Measurements from ENCODE around the gene ACOXL.

The ACOXL gene

GRCh38 chr2:110980339-110981062 is 248.1 kb downstream of the ACOXL start:
- H3F3A ChIP-seq (ENCODE audit: insufficient read depth, low read length): no peaks in the 10 kb centered on the region
- no peaks in the 10 kb centered on the region for H3K9me2 ChIP-seq (ENCODE audit: low read depth, low read length)
- no peak overlapping the region for H3K9ac ChIP-seq (ENCODE audit: low read length)
- no peak overlapping the region for H2AFZ ChIP-seq (ENCODE audit: low read length)
- H3K36me3 ChIP-seq (ENCODE audit: insufficient read depth, low read length): no peaks in the 10 kb centered on the region
- H3K27ac ChIP-seq (ENCODE audit: low read depth, low read length, poor library complexity, severe bottlenecking): no peak overlapping the region
- no peak overlapping the region for H3K4me2 ChIP-seq (ENCODE audit: low read length)
- no peaks in the 10 kb centered on the region for H3K4me1 ChIP-seq (ENCODE audit: insufficient read depth, low read length, severe bottlenecking)
- no peaks in the 10 kb centered on the region for H3K79me2 ChIP-seq (ENCODE audit: insufficient read depth, low read length)
- no peak for TF ChIP-seq EZH2 (IDR thresholded peaks at IDR 0.05; ENCODE audit: borderline replicate concordance, low read length)
- TF ChIP-seq, protein P1, sequence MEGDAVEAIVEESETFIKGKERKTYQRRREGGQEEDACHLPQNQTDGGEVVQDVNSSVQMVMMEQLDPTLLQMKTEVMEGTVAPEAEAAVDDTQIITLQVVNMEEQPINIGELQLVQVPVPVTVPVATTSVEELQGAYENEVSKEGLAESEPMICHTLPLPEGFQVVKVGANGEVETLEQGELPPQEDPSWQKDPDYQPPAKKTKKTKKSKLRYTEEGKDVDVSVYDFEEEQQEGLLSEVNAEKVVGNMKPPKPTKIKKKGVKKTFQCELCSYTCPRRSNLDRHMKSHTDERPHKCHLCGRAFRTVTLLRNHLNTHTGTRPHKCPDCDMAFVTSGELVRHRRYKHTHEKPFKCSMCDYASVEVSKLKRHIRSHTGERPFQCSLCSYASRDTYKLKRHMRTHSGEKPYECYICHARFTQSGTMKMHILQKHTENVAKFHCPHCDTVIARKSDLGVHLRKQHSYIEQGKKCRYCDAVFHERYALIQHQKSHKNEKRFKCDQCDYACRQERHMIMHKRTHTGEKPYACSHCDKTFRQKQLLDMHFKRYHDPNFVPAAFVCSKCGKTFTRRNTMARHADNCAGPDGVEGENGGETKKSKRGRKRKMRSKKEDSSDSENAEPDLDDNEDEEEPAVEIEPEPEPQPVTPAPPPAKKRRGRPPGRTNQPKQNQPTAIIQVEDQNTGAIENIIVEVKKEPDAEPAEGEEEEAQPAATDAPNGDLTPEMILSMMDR (IDR thresholded peaks at IDR 0.05; ENCODE audit: low read length): no peak
- H3K27me3 ChIP-seq (ENCODE audit: insufficient read depth, low read length): 0 out of 2 replicates have a peak, but pooled peaks cover 4% of the 10 kb centered on the region
- no peaks in the 10 kb centered on the region for H3K9me3 ChIP-seq (ENCODE audit: low read length)
- H4K20me1 ChIP-seq (ENCODE audit: insufficient read depth, low read length): no peaks in the 10 kb centered on the region
- no peak overlapping the region for H3K4me3 ChIP-seq (ENCODE audit: low read depth, low read length, poor library complexity, severe bottlenecking)

GRCh38 chr2:110983133-110983532 is 250.8 kb downstream of the ACOXL start:
- no peaks in the 10 kb centered on the region for H3K27me3 ChIP-seq (ENCODE audit: insufficient read depth, low read length)
- no peak overlapping the region for H2AFZ ChIP-seq (ENCODE audit: low read length)
- no peaks in the 10 kb centered on the region for H3K36me3 ChIP-seq (ENCODE audit: insufficient read depth, low read length)
- H3K4me3 ChIP-seq (ENCODE audit: low read depth, low read length, poor library complexity, severe bottlenecking): no peak overlapping the region
- H4K20me1 ChIP-seq (ENCODE audit: insufficient read depth, low read length): no peaks in the 10 kb centered on the region
- no peaks in the 10 kb centered on the region for H3F3A ChIP-seq (ENCODE audit: insufficient read depth, low read length)
- H3K4me1 ChIP-seq (ENCODE audit: insufficient read depth, low read length, severe bottlenecking): no peaks in the 10 kb centered on the region
- no peak overlapping the region for H3K4me2 ChIP-seq (ENCODE audit: low read length)
- no peak overlapping the region for H3K9ac ChIP-seq (ENCODE audit: low read length)
- no peak overlapping the region for H3K27ac ChIP-seq (ENCODE audit: low read depth, low read length, poor library complexity, severe bottlenecking)
- H3K9me2 ChIP-seq (ENCODE audit: low read depth, low read length): no peaks in the 10 kb centered on the region
- no peaks in the 10 kb centered on the region for H3K9me3 ChIP-seq (ENCODE audit: low read length)
- H3K79me2 ChIP-seq (ENCODE audit: insufficient read depth, low read length): no peaks in the 10 kb centered on the region
- TF ChIP-seq, protein P1 (IDR thresholded peaks at IDR 0.05; ENCODE audit: low read length): no peak
- TF ChIP-seq EZH2 (IDR thresholded peaks at IDR 0.05; ENCODE audit: borderline replicate concordance, low read length): no peak

DNA sequence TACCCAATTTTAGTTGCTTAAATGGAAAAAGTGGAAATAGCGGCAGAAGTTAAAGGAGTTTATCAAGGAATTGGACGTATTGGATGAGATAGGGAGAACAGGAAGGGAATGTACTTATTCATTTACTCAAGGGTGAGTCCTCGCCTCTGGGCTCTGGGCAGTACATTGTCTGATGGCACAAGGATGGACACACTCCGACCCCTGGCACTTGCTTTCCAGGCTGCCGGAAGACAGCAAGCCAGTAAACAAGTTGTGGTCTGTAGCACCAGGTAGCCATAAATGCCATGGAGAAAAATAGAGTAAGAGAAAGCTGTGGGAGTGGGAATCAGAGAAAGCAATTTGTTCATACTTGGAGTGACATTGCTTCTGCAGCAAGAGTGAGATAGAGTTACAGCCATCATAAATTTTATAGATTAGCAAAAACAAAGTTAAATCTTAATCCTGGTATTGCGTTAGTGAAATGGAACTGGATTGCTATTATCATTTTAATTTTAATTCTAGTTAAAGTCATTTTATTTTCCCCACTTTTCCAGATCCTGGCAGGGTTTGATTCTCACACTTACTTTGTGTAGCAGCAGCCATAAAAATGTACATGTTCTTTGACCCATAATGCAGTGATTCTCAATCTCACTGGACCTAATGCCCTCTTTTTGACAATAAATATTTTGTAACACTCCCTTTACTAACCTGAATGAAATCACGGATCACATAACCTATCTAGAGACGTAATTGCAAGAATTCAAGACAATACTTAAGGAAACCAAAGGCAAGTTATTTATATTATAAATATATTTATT is 252.5 kb downstream of the ACOXL start:
- Histone ChIP-seq H3K9ac (ENCODE audit: low read length) (no peak overlapping the region), H4K20me1 (ENCODE audit: insufficient read depth, low read length) (no peaks in the 10 kb centered on the region), H3K4me3 (ENCODE audit: low read depth, low read length, poor library complexity, severe bottlenecking) (no peak overlapping the region), H3K36me3 (ENCODE audit: insufficient read depth, low read length) (no peaks in the 10 kb centered on the region), H3K79me2 (ENCODE audit: insufficient read depth, low read length) (no peaks in the 10 kb centered on the region), H2AFZ (ENCODE audit: low read length) (no peak overlapping the region), H3K4me2 (ENCODE audit: low read length) (no peak overlapping the region), H3F3A (ENCODE audit: insufficient read depth, low read length) (no peaks in the 10 kb centered on the region), H3K9me3 (ENCODE audit: low read length) (no peaks in the 10 kb centered on the region), H3K27ac (ENCODE audit: low read depth, low read length, poor library complexity, severe bottlenecking) (no peak overlapping the region), H3K9me2 (ENCODE audit: low read depth, low read length) (no peaks in the 10 kb centered on the region), H3K4me1 (ENCODE audit: insufficient read depth, low read length, severe bottlenecking) (no peaks in the 10 kb centered on the region), H3K27me3 (ENCODE audit: insufficient read depth, low read length) (no peaks in the 10 kb centered on the region)
- TF ChIP-seq, protein P1 (IDR thresholded peaks at IDR 0.05; ENCODE audit: low read length): no peak
- no peak for TF ChIP-seq EZH2 (IDR thresholded peaks at IDR 0.05; ENCODE audit: borderline replicate concordance, low read length)
